SK-N-SH (cell line): ENCODE results near the gene FBXO44. TPM values are rescaled to one million over a fixed set of nuclear protein-coding genes. Genes with fewer than 3 reads are reported as not detected.

Source experiments
- CTCF ChIA-PET: fragments of 300-600, 350-600 bp; formaldehyde crosslinking; extraction: SDS; loops from one replicate; lab custom pipeline; 2021; lab: Yijun Ruan, JAX
- POLR2A ChIA-PET: fragments of 350-600 bp; sonication (Branson Sonifier 250); formaldehyde crosslinking; extraction: SDS; loops from one replicate; lab custom pipeline; 2020; ENCODE audit warnings: antibody characterized with exemption, inconsistent platforms; lab: Yijun Ruan, JAX
- DNase-seq: peaks from one replicate; pipeline ENCODE4 v3.0.0; 2012
- H2AFZ ChIP-seq: fragments of 200-600 bp; sonication (generic); 2 replicates; pipeline ENCODE4 v1.8.1; 2016; ENCODE audit warnings: antibody characterized with exemption, mild to moderate bottlenecking, low read depth
- H3F3A ChIP-seq: fragments of 200-600 bp; sonication (generic); replicated peaks from 2 replicates; pipeline ENCODE3; 2016; ENCODE audit warnings: antibody characterized with exemption, mild to moderate bottlenecking; ENCODE audit not compliant: insufficient read depth
- H3K27ac ChIP-seq, 2 experiments: fragments of 200-500 bp in 1 of 2; fragments of 200-600 bp in 1 of 2; sonication (Bioruptor generic) in 1 of 2; sonication (generic), shearing (Covaris generic) in 1 of 2; 2 replicates each; pipeline versions ENCODE4 v1.5.1 to v1.6.1; 2014 to 2016; ENCODE audit warnings: low read depth in 2 of 2, inconsistent platforms in 1 of 2, low read length in 1 of 2, mild to moderate bottlenecking in 1 of 2, mixed read lengths in 1 of 2
- H3K27me3 ChIP-seq: fragments of 200-600 bp; sonication (generic), shearing (Covaris generic); 2 replicates; pipeline ENCODE4 v1.6.1; 2016; ENCODE audit warnings: mixed run types; ENCODE audit not compliant: insufficient read depth
- H3K36me3 ChIP-seq, 2 experiments: fragments of 200-500 bp in 1 of 2; fragments of 200-600 bp in 1 of 2; sonication (Bioruptor generic) in 1 of 2; sonication (generic) in 1 of 2; replicated peaks in 1 of 2; 2 replicates each; pipeline versions ENCODE3 to v1.5.1; 2014 to 2016; ENCODE audit warnings: low read length in 1 of 2, mild to moderate bottlenecking in 1 of 2; ENCODE audit not compliant: insufficient read depth in 2 of 2, control insufficient read depth in 1 of 2
- H3K4me1 ChIP-seq, 2 experiments: fragments of 200-500 bp in 1 of 2; fragments of 200-600 bp in 1 of 2; sonication (Bioruptor generic) in 1 of 2; sonication (generic), shearing (Covaris generic) in 1 of 2; 2 replicates each; pipeline versions ENCODE4 v1.5.1 to v1.6.1; 2014 to 2016; ENCODE audit warnings: low read depth in 1 of 2, low read length in 1 of 2, mixed run types in 1 of 2; ENCODE audit not compliant: insufficient read depth in 2 of 2, control insufficient read depth in 1 of 2
- H3K4me2 ChIP-seq: fragments of 200-600 bp; sonication (generic), shearing (Covaris generic); 2 replicates; pipeline ENCODE4 v1.6.1; 2017; ENCODE audit warnings: mixed run types
- H3K4me3 ChIP-seq, 2 experiments: fragments of 200-500 bp in 1 of 2; fragments of 200-600 bp in 1 of 2; sonication (Bioruptor generic) in 1 of 2; sonication (generic), shearing (Covaris generic) in 1 of 2; 2 replicates each; pipeline versions ENCODE4 v1.5.1 to v1.8.1; 2014 to 2016; ENCODE audit warnings: low read depth in 2 of 2, inconsistent platforms in 1 of 2, low read length in 1 of 2, mild to moderate bottlenecking in 1 of 2, mixed read lengths in 1 of 2, moderate library complexity in 1 of 2
- H3K79me2 ChIP-seq: fragments of 200-600 bp; sonication (generic); 2 replicates; pipeline ENCODE4 v1.8.1; 2017; ENCODE audit warnings: mild to moderate bottlenecking; ENCODE audit not compliant: insufficient read depth
- H3K9ac ChIP-seq: fragments of 200-600 bp; sonication (generic); 2 replicates; pipeline ENCODE4 v1.6.1; 2017; ENCODE audit warnings: mixed run types
- H3K9me2 ChIP-seq: fragments of 200-600 bp; sonication (generic); 2 replicates; pipeline ENCODE4 v1.6.1; 2017; ENCODE audit warnings: mixed run types
- H3K9me3 ChIP-seq: fragments of 200-600 bp; sonication (generic); 2 replicates; pipeline ENCODE4 v1.6.1; 2017; ENCODE audit warnings: mixed run types, mild to moderate bottlenecking, moderate library complexity
- H4K20me1 ChIP-seq: fragments of 200-600 bp; sonication (generic); 2 replicates; pipeline ENCODE4 v1.6.1; 2017; ENCODE audit warnings: mild to moderate bottlenecking, mixed run types; ENCODE audit not compliant: insufficient read depth
- ELF1 ChIP-seq: IDR thresholded peaks from 2 replicates; pipeline ENCODE4 v1.4.0; 2012
- EP300 ChIP-seq, 2 experiments: IDR thresholded peaks; 2 replicates each; pipeline versions ENCODE4 v1.4.0 to v1.6.1; 2012; ENCODE audit warnings: borderline replicate concordance in 1 of 2, low read depth in 1 of 2, low read length in 1 of 2
- EZH2phosphoT487 ChIP-seq: fragments of 200-600 bp; sonication (generic); IDR thresholded peaks from 2 replicates; pipeline ENCODE4 v1.6.1; 2017; ENCODE audit warnings: low read depth, mixed run types, mild to moderate bottlenecking, antibody characterized with exemption, moderate library complexity, borderline replicate concordance
- FOSL2 ChIP-seq: IDR thresholded peaks from 2 replicates; pipeline ENCODE4 v1.4.0; 2012; ENCODE audit warnings: low read depth, mild to moderate bottlenecking, moderate library complexity, borderline replicate concordance
- FOXJ3 ChIP-seq: sonication (generic); formaldehyde crosslinking; IDR thresholded peaks from 2 replicates; pipeline ENCODE4 v1.5.1; 2020; ENCODE audit warnings: mild to moderate bottlenecking, missing genetic modification reagents
- FOXM1 ChIP-seq: IDR thresholded peaks from 2 replicates; pipeline ENCODE4 v1.4.0; 2012; ENCODE audit warnings: low read depth, mild to moderate bottlenecking
- JUND ChIP-seq: IDR thresholded peaks from 2 replicates; pipeline ENCODE4 v1.4.0; 2012
- MAX ChIP-seq: IDR thresholded peaks from 2 replicates; pipeline ENCODE4 v1.4.0; 2012; ENCODE audit warnings: low read depth
- MXI1 ChIP-seq: IDR thresholded peaks from 2 replicates; pipeline ENCODE4 v1.6.1; 2012; ENCODE audit warnings: mild to moderate bottlenecking, low read depth, low read length, improper control_type of control experiment
- NFIC ChIP-seq: IDR thresholded peaks from 2 replicates; pipeline ENCODE4 v1.4.0; 2012; ENCODE audit warnings: borderline replicate concordance
- NRF1 ChIP-seq: IDR thresholded peaks from 2 replicates; pipeline ENCODE4 v1.6.1; 2012; ENCODE audit warnings: low read depth, mild to moderate bottlenecking, low read length
- PBX3 ChIP-seq: IDR thresholded peaks from 2 replicates; pipeline ENCODE4; 2012
- REST ChIP-seq: IDR thresholded peaks from 2 replicates; pipeline ENCODE4 v1.6.1; 2012; ENCODE audit warnings: mild to moderate bottlenecking, low read depth, low read length, moderate library complexity
- SIN3A ChIP-seq: IDR thresholded peaks from 2 replicates; pipeline ENCODE4 v1.6.1; 2012; ENCODE audit warnings: low read depth, mild to moderate bottlenecking, low read length, moderate library complexity, borderline replicate concordance
- SMC3 ChIP-seq: IDR thresholded peaks from 2 replicates; pipeline ENCODE4 v1.6.1; 2012; ENCODE audit warnings: low read depth, low read length, improper control_type of control experiment
- TCF12 ChIP-seq: IDR thresholded peaks from 2 replicates; pipeline ENCODE4 v1.4.0; 2012
- TEAD4 ChIP-seq: IDR thresholded peaks from 2 replicates; pipeline ENCODE4 v1.4.0; 2012; ENCODE audit warnings: mild to moderate bottlenecking, borderline replicate concordance; ENCODE audit not compliant: insufficient read depth
- USF2 ChIP-seq: fragments of 150-350 bp; IDR thresholded peaks from 2 replicates; pipeline ENCODE4 v1.6.1; 2017; ENCODE audit warnings: antibody characterized with exemption, low read length, low read depth, borderline replicate concordance
- YY1 ChIP-seq: IDR thresholded peaks from 2 replicates; pipeline ENCODE4 v1.4.0; 2012; ENCODE audit warnings: low read depth, mild to moderate bottlenecking
- WGBS: methylation state at CpG from one replicate; pipeline ENCODE4 v1.1.6; 2017; ENCODE audit warnings: low lambda C conversion rate; 5-methylcytosine and 5-hydroxymethylcytosine counted together
- polyA plus RNA-seq, 3 experiments: library from polyadenylated mRNA; depleted of rRNA; stranded (reverse); fragments of >200 nt; gene quantifications; 2 replicates each; pipeline ENCODE4 v1.2.3, GENCODE V29; 2012

The FBXO44 gene
- polyA plus RNA-seq, 1 of the 3 experiments (the other 2 are of a cell fraction), result 42.8 TPM

- no peak for DNase-seq
- H3K27me3 ChIP-seq, result no peaks in the 10 kb centered on the region
- WGBS, result 91% methylated on average over 5 of the region's 5 CpGs
- H3K9ac ChIP-seq, result no peak overlapping the region
- no peak for TF ChIP-seq NRF1
- TF ChIP-seq MAX, result no peak
- TF ChIP-seq FOSL2, result no peak
- no peak for TF ChIP-seq EP300 (IDR thresholded peaks at IDR 0.05; ENCODE audit: borderline replicate concordance in 1 of 2, low read depth in 1 of 2, low read length in 1 of 2)
- TF ChIP-seq NFIC, result no peak
- TF ChIP-seq SMC3, result no peak
- TF ChIP-seq SIN3A, result no peak
- TF ChIP-seq ELF1, result no peak
- no peak for TF ChIP-seq TEAD4
- TF ChIP-seq JUND, result no peak
- no peak for TF ChIP-seq PBX3
- no peak for TF ChIP-seq USF2
- TF ChIP-seq FOXM1, result no peak
- no peak for TF ChIP-seq FOXJ3 (CRISPR knock-in tag)
- no peak for TF ChIP-seq EZH2phosphoT487
- TF ChIP-seq REST, result no peak
- TF ChIP-seq MXI1, result no peak
- TF ChIP-seq YY1, result no peak
- no peak for TF ChIP-seq TCF12
- no peaks in the 10 kb centered on the region for H3F3A ChIP-seq
- no peak overlapping the region for H2AFZ ChIP-seq
- no peaks in the 10 kb centered on the region for H3K9me2 ChIP-seq
- ChIA-PET CTCF (interaction anchor here (0.6 to 8.8 kb wide), 14 partner anchors 10 to 265 kb away, joined by 3 to 90 read pairs (median 4); partner anchors contain the start of genes AGTRAP, DRAXIN, FBXO6 and MAD2L2), POLR2A (interaction anchor here (1.1 kb wide), 1 partner anchor 29 kb away, joined by 3 read pairs; no protein-coding TSS in a partner anchor)
- H3K4me2 ChIP-seq, result no peak overlapping the region
- H3K9me3 ChIP-seq, result no peaks in the 10 kb centered on the region
- H3K36me3 ChIP-seq, result no peaks in the 10 kb centered on the region
- no peak overlapping the region for H3K27ac ChIP-seq
- H3K4me3 ChIP-seq, result no peak overlapping the region
- no peaks in the 10 kb centered on the region for H3K79me2 ChIP-seq
- no peaks in the 10 kb centered on the region for H4K20me1 ChIP-seq
- H3K4me1 ChIP-seq, result peaks cover 0 to 8% of the 10 kb centered on the region in 2 experiments; a peak in 1 of 4 replicates
Measured at GRCh38 chr1:11711490-11711889, 56.8 kb downstream of the FBXO44 start.
